HFF-Myc (cell line): Measurements from ENCODE around the gene GABRA5.

ENCODE experiments used
- DNase-seq: peaks from one replicate; pipeline ENCODE4 v3.0.0-alpha.2; 2011; ENCODE audit warnings: low read depth; ENCODE audit errors: extremely low read depth
- H3K4me3 ChIP-seq: replicated peaks from 2 replicates; pipeline ENCODE4 v1.5.1; 2011; ENCODE audit warnings: low read depth, mild to moderate bottlenecking, control low read depth, low read length
- TF ChIP-seq, protein P1 (sequence below): IDR thresholded peaks from 2 replicates; pipeline ENCODE4 v1.5.1; 2012; ENCODE audit warnings: mild to moderate bottlenecking, low read depth, low read length, control low read depth; ENCODE audit errors: missing control alignments

The GABRA5 gene

DNA sequence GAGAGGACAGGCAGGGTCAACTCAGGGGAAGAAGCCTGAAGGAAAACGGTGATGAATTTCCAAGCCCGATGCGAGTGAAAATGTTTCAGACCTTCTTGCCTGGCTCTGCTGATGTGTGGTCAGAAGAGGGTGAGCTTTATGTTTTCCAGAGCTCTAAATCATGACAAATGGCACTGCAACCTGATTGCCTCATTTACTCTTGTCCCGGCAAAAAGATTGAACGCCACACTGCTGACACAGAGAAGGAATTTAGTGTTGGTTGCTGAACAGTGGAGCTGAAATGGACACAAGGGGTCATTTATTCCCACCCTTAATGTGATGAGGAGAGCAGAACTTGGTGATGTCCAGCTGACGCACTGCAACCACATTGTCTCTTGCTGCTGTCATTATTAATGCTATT, 68.0 kb downstream of the GABRA5 start:
- TF ChIP-seq, protein P1, sequence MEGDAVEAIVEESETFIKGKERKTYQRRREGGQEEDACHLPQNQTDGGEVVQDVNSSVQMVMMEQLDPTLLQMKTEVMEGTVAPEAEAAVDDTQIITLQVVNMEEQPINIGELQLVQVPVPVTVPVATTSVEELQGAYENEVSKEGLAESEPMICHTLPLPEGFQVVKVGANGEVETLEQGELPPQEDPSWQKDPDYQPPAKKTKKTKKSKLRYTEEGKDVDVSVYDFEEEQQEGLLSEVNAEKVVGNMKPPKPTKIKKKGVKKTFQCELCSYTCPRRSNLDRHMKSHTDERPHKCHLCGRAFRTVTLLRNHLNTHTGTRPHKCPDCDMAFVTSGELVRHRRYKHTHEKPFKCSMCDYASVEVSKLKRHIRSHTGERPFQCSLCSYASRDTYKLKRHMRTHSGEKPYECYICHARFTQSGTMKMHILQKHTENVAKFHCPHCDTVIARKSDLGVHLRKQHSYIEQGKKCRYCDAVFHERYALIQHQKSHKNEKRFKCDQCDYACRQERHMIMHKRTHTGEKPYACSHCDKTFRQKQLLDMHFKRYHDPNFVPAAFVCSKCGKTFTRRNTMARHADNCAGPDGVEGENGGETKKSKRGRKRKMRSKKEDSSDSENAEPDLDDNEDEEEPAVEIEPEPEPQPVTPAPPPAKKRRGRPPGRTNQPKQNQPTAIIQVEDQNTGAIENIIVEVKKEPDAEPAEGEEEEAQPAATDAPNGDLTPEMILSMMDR, result no peak
- H3K4me3 ChIP-seq, result no peak overlapping the region
- DNase-seq, result no peak

DNA sequence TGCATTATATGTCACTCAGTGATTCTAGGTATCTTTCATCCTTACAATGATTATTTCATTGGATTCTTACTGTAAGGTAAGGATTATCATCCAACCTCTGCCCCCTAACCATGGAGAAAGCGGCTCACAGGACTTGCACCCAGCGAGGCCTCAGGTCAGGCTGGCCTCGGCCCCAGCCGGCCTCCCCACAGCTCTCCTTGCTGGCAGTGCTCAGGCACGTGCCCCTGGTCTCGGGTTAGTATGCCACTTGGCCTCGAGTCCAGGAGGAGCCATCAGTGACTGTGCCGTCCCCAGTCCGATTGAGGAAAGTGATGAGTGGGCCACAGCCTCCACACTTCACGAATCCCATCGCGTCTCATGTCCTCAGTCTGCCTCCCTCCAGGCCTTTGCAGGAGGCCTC, 68.5 kb downstream of the GABRA5 start:
- H3K4me3 ChIP-seq, result no peak overlapping the region
- TF ChIP-seq, protein P1, result no peak
- DNase-seq, result no peak

GRCh38 chr15:26936502-26936901, 69.6 kb downstream of the GABRA5 start:
- TF ChIP-seq, protein P1, result no peak
- no peak for DNase-seq
- H3K4me3 ChIP-seq, result no peak overlapping the region

GRCh38 chr15:26937134-26937533, 70.3 kb downstream of the GABRA5 start:
- TF ChIP-seq, protein P1, result no peak
- H3K4me3 ChIP-seq, result no peak overlapping the region
- DNase-seq, result no peak

DNA sequence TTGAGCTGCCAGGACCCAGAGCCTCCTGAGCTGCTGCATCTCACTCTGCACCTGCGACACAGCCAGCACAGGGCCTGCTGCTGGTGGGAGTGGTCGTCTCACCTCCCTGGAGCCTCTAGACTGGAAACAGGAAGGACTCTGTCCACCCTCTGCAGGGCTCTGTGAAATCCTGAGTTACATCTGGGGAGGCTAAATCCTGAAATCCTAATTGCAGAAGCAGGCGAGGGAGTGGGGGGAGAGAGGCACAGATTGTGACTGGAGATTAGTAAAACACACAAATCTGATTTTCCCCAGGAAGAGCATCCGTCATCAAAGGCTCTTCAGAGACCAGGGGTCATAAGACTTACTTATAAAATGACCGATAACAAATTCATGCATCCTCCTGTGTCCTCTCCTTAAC, 72.5 kb downstream of the GABRA5 start:
- TF ChIP-seq, protein P1, result no peak

DNA sequence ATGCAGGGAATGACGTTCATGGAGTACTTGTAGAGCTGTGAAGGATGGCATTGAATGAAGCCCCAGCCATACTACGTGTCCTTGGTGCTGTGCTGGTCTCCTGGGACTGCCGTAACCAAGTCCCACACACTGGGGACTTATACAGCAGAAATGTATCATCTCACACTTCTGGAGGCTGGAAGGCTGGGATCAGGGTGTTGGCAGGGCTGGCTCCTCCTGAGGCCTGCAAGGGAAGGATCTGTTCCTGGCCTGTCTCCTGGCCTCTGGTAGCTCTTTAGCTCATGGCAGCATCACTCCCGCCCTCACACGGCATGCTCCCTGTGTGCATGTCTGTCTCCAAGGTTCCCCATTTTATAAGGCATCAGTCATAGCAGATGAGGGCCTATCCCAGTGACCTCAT, 74.6 kb downstream of the GABRA5 start:
- TF ChIP-seq, protein P1, result no peak
- H3K4me3 ChIP-seq, result no peak overlapping the region
- DNase-seq, result no peak

More for the DNA sequence above, 72.5 kb downstream of the GABRA5 start:
- no peak overlapping the region for H3K4me3 ChIP-seq
- DNase-seq, result no peak

DNA sequence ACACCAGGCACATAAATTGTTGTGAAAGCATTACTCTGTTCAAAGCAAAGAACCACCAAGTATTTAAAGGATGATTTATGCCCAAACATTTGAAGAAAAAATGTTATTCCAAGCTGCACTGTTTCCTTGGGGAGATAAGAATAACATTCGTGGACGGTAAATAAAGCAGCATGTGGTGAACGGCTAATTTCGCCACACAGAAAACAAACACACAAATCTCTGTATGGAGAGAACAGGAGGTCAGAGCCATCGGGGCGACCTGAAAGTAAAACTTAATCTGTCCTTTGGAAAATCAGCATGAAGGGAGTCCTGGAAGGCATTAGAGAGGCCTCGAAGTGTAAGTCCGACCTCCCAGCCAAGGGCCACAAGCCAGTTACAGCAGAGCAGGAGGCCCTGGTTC, 77.0 kb downstream of the GABRA5 start:
- TF ChIP-seq, protein P1, result no peak
- no peak for DNase-seq
- no peak overlapping the region for H3K4me3 ChIP-seq
